ENCODE measurements around the gene KCNH6.

DNA sequence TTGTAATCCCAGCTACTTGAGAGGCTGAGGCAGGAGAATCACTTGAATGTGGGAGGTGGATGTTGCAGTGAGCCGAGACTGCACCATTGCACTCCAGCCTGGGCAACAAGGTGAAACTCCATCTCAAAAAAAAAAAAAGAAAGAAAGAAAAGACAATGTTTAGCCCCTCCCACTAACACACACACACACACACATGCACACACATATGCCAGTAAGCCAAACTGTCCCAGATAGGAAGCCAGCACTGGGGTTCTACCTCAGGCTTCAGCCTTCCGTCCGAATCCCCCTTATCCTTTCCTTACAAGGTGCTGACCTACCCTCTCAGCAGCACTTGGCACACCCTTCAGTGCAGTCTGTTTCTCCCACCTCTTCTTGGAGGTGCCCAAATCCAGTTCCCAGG is 8.7 kb upstream of the KCNH6 start:
- TF ChIP-seq POLR2A (IDR thresholded peaks at IDR 0.05) (no peak), CTCF (IDR thresholded peaks at IDR 0.05) (no peak)

All from body of pancreas (tissue), 4 donors.